ENCODE results near the gene ASPA.

DNA sequence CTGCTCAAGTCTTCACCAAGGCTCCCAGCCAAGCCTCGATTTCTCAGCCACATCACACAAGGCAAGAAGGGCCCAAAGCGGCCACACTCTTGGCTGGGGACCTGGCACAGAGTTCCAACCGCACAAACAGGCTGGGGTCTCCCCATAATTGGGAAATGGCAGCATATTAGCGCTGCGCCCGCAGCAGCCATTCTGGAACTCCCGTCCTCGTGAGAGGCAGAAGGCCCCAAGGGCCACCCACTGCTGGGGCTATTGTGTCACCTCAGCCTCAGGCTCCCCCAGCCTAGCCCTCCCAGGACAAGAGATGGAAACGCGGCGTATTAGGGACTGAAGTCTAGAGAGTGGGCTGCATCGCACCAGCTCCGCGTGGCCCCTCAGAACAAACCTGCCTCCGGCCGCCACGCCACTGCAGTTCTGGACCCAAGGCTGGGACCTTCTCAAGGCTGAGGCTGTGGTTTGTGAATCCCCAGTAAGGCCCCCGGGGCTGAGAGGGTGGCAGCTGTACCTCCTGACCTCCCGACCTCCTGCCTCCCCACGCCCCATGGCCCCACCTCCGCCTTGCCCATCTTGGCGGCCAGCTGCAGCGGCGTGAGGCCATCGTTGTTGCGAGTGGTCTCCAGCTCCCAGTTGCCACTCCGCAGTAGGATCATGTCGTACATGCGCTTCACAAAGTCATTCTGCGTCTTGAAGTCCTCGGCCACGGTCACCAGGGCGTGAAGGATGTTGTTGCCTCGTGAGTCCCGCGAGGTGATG lies 56.5 kb downstream of the ASPA start:
- TF ChIP-seq, protein P1, sequence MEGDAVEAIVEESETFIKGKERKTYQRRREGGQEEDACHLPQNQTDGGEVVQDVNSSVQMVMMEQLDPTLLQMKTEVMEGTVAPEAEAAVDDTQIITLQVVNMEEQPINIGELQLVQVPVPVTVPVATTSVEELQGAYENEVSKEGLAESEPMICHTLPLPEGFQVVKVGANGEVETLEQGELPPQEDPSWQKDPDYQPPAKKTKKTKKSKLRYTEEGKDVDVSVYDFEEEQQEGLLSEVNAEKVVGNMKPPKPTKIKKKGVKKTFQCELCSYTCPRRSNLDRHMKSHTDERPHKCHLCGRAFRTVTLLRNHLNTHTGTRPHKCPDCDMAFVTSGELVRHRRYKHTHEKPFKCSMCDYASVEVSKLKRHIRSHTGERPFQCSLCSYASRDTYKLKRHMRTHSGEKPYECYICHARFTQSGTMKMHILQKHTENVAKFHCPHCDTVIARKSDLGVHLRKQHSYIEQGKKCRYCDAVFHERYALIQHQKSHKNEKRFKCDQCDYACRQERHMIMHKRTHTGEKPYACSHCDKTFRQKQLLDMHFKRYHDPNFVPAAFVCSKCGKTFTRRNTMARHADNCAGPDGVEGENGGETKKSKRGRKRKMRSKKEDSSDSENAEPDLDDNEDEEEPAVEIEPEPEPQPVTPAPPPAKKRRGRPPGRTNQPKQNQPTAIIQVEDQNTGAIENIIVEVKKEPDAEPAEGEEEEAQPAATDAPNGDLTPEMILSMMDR (IDR thresholded peaks at IDR 0.05 in 4 of 5, conservative IDR thresholded peaks at IDR 0.05 in 1 of 5), result no peak
- TF ChIP-seq POLR2A (IDR thresholded peaks at IDR 0.05), result no peak

Data from gastrocnemius medialis (tissue), 4 donors.